ENCODE measurements around the gene KIFC3. TPM values are rescaled to one million over a fixed set of nuclear protein-coding genes. Genes with fewer than 3 reads are reported as not detected.
"Not testable (repeated sequence)": the region's sequence is repeated elsewhere in the genome, so short reads cannot be mapped to it uniquely, and the experiment has no call there.

The KIFC3 gene
- total RNA-seq, 1 experiment from 2014 or later, result 40.9 TPM

DNA sequence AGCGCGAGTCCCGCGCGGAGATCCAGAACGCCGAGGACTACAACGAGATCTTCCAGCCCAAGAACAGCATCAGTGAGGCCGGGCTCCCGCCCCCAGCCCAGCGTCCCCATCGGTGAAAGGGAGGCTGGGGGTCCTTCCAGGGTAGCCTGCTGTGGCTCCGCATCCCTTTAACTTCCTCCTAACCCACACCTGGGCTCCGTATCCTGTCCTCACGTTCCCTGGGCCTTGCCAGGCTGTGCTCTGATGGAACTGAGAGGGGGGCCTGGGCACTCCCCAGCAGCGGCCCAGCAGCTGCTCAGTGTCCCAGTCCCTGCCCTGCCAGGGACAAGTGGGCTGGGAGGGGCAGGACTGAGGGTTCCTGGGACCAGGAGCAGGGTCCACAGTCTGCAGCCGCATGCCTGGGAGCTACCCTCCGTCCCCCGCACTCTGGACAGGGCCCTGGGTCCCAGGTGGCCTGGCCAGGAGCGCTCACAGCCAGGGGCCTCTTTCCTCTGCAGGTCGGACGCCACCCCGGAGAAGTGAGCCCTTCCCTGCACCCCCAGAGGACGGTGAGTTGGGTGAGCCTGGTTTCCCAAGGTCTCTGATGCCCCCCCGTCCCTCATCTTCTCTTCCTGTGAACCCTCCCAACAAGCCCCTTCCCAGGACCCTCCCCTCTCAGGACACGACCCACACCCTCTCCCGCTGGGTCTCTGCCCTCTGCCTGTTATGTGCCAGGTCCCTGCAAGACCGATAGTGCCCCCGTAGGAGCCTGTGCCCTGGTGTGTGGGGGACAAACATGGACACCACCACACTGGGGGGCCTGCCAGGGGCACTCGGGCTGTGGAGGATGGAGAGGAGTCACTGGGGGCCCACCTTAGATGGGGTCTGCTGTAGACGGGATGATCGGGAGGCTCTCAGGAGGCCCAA is 48.6 kb downstream of the KIFC3 start:
- DNase-seq (ENCODE audit: low read depth), result no peak

DNA sequence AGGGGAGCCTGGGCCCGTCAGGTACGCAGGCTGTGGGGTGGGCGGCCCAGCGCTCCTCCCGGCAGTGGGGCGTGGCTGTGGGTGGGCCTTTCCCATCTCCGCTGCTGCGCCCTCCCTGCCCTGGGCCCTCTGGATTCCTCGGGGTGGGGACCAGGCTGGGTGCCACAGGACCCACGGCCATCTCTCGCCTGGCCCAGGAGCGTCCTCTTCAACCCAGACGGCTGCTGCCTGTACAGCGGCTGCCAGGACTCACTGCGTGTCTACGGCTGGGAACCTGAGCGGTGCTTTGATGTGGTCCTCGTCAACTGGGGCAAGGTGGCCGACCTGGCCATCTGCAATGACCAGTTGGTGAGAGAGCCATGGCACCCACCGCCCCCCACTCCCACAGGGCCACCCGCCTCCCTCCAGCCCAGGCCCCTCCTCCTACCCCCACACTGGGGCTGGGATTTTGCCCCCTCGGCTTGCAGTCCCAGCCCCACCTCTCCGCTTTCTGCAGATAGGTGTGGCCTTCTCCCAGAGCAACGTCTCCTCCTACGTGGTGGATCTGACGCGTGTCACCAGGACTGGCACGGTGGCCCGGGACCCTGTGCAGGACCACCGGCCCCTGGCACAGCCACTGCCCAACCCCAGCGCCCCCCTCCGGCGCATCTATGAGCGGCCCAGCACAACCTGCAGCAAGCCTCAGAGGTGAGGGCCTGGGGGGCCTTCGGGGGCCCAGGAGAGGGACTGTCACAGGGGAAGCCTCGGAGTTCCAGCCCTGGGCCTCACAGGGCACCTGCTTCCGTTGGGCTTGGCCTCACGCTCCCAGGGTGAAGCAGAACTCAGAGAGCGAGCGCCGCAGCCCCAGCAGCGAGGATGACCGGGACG is 49.5 kb downstream of the KIFC3 start:
- DNase-seq (ENCODE audit: low read depth), result no peak

DNA sequence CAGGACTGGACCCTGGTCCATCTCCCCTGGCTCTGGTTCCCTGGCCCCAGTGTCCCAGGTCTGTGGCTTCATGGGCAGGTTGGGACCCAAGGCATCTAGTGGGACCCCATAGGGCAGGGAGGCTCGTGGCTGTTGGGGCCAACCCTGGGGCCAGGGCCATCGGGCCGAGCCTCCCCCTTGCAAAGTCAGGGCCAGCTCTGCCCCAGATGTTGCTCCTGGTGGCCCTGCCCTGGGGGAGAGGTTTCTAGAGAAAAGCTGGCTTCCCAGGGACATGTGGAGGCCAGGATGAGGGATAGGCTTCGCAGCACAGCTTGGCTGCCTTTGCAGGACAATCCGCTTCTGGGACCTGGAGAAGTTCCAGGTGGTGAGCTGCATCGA is 50.1 kb downstream of the KIFC3 start:
- no peak for DNase-seq (ENCODE audit: low read depth)

DNA sequence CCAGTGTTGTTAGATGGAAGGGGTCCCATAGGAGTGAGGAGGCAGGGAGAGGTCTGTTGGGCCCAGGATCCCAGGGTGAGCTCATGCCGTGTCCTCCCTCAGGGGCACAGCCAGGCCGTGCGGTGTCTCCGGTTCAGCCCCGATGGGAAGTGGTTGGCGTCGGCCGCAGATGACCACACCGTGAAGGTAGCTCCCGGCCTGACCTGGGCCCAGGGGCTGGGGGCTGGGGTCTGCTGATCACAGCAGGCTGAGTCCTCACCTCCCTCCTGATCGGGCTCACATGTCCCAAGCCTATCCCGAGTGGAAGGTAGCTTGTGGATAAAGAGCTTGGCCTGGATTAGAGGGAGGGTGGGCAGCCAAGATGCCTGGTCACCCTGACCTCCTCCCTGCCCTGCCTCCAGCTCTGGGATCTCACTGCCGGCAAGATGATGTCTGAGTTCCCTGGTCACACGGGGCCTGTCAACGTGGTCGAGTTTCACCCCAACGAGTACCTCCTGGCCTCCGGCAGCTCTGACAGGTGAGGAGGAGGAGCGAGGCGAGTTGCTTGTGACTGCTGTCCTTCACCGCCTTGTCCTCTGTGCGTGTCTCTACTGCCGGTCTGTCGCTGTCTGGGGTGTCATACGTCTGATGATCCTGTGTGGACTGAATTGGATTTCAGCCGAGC is 50.6 kb downstream of the KIFC3 start:
- no peak for DNase-seq (ENCODE audit: low read depth)

DNA sequence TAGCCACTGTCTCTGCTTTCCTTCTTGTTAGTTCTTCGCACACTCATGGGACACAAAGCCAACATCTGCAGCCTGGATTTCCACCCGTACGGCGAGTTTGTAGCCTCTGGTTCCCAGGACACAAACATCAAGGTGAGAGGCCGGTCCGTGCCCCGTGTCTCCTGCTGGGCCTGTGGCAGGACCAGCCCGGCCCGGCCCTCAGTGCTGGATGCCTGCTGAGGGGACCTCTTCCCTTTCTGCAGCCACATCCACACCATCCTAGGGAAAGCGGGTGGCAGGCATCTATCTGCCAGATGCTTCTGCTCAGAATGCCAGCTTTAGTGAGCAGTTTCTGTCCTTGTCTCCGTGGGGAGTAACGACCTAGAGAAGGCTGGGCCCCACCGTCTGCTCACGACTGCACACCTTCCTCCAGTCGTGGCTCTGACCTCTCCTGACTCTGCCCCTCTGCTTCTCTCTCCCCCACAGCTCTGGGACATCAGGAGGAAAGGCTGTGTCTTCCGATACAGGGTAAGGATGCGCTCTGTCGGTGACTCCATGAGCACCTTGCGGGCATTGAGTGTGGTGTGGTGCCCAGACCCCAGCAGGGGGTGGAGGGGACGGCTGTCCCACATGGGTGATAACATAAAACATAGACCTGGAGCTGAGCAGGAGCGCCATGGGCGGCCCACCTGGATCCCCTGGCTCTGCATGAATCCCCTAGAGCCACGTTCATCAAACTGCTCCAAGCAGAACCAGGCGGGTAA is 51.3 kb downstream of the KIFC3 start:
- no peak for DNase-seq (ENCODE audit: low read depth)

DNA sequence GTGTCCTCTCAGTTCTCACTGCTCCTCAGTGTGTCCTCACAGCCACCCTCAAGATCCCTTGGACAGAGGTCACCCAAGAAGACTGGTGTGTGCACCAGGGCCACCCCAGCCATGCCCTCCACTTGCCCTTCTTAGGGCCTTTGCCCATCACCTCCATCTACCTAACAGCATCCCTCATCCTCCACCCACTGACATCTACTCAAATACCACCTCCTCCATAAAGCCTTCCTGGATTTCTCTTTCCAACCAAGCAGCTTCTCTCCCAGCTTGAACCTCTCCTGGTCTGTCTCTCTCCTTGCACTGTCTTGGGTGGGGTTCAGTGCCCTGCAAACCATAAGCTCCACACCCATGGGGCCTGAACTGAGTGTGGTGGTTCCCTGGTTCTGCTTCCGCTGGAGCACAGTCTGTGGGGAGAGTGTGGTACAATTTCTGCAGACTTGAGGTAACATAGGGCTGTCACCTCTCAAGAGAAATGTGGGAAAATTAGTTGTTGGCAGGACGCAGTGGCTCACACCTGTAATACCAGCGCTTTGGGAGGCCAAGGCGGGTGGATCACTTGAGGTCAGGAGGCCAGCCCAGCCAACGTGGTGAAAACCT is 52.3 kb downstream of the KIFC3 start:
- no peak for DNase-seq (ENCODE audit: low read depth)

DNA sequence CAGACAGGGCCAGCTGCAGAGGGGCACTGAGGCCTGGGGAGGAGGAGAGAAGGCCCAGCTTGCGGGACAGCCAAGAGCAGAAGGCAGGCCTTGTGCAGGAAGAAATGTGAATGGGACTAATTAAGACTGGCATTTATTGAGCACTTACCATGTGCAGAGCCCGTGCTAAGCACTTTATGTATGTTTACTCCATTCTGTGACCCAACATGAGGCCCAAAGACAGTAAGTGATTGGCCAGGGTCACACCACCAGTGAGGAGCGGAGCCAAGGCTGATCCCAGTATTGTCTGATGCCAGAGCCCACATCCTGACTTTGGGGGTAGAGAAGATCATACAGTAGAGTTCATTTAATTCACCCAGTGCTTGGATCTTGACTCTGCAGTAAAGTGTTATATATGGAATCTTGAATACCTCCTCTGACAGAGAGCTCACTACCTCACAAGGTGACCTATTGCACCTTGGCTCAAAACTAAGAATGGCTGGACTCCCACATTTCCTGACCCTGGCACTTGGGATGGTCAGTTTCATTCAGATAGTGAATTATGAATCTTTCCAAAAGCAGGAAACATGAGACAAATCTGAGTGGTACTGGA is 53.1 kb downstream of the KIFC3 start:
- DNase-seq (ENCODE audit: low read depth), result no peak

DNA sequence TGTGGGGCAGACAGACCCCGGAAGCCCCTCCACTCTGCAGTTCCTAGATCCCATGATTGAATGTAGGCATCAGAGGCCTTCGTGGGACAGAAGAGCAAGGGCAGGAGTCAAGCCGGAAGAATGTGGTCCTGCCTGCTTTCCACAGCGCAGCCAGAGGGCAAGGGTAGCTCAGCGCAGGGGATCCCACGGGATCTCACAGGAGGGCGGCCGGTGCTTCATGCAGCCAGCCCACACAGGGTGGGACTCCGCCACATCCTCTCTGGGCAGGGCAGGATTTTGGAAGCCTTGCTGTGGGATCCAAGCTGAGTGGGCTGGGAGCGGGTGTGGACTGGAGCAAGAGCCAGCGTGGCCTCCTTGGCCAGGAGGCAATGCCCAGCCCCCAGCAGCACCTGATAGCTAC is 53.7 kb downstream of the KIFC3 start:
- DNase-seq (ENCODE audit: low read depth), result no peak

DNA sequence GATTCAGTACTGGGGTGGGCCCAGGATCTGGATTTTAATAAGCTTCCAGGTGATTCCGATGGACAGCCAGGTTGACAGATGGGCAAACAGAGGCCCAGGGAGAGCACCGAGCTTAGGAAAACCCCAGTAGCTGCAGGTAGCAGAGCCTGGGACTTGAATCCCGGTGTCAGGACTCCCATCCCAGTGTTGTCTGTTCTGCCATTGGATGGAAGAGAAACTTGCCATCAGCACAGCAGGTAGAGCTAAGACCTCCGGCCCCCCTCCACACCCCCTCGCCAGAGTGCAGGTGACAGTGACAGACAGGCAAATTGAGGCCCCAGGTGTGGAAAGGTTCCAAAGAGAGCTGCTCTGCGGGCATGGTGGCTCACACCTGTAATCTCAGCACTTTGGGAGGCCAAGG is 54.3 kb downstream of the KIFC3 start:
- no peak for DNase-seq (ENCODE audit: low read depth)

DNA sequence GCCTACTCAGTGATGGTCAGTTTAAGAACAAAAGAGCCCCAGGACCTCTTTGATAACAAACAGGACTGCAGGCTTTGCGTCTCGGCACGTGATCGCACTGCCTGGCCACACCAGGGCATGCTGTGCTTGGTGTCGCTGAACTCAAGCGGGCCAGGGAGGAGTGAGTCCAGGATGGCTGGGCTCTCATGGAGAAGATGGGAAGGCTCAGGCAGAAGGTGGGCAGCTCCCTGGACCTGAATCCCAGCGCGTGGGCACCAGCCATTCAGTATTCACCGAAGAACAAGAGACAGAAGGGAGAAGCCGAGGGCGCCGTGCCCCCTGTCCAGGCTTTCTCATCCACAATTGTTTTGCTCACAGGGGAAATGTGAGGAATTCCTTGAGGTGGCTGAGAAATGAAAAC is 54.8 kb downstream of the KIFC3 start:
- DNase-seq (ENCODE audit: low read depth), result no peak

DNA sequence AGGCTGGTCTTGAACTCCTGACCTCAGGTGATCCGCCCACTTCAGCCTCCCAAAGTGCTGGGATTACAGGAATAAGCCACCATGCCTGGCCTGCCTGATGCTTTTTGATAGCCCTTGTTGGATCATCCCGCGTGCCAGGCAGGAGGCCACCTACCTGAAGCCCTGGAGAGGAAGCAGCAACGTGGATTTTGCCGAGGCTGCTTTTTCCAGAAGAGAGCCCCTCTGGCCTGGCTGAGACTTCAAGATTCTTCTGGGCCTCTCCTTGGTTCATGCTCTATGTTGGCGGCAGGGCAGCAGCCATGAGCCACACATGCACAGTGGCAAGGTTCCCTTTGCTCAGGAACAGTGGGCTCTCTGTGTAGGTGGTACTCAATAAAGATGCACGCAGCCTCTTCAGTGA is 55.2 kb downstream of the KIFC3 start:
- no peak for DNase-seq (ENCODE audit: low read depth)

DNA sequence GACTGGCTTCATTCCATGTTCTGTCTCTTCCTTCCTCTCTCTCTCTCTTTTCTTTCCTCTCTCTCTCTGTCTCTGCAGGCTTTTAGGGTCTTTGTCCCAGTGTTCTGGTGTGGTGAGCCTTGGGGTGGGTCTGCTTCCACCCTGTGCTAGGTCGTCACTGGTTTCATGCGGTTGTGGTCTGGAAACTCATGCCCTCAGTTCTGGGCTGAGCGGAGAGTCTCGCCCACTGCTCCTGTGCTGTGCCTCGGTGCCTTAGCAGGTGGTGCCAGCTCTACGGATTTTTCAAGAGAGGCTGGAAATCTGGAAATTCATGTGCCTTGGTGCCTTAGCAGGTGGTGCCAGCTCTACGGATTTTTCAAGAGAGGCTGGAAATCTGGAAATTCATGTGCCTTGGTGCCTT is 56.0 kb downstream of the KIFC3 start:
- DNase-seq (ENCODE audit: low read depth), result not testable (repeated sequence)

DNA sequence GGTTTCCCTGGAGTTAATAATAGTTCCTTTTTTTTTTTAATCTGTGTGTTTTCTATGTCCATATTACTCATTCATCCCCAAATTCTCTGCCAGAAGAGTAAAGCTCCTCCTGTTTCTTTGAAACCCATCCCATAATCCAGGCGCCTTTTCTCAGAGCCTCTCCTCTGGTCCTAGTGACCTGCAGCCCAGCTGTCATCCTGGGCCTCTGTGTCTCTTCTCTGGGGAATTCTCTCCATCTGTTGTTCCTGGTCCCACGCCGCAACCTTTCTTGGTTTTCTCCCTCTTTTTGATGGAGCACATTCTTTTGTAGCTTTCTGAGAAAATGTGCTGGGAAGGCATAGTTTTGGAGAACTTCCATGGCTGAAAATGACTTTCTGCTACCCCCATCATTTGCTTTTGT is 56.5 kb downstream of the KIFC3 start:
- no peak for DNase-seq (ENCODE audit: low read depth)

DNA sequence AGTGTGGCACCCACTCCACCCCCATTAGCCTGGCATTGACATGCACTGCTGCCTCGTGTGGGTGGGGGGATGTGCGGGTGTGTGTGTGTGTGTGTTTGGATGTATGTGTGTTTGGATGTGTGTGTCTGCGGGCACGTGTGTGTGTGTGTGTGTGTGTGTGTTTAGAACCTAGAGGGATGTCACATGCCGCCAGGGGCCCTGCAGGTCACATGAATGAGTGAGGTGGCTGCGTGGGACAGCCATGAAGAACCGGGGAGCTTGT is 57.7 kb downstream of the KIFC3 start:
- no peak for DNase-seq (ENCODE audit: low read depth)

DNA sequence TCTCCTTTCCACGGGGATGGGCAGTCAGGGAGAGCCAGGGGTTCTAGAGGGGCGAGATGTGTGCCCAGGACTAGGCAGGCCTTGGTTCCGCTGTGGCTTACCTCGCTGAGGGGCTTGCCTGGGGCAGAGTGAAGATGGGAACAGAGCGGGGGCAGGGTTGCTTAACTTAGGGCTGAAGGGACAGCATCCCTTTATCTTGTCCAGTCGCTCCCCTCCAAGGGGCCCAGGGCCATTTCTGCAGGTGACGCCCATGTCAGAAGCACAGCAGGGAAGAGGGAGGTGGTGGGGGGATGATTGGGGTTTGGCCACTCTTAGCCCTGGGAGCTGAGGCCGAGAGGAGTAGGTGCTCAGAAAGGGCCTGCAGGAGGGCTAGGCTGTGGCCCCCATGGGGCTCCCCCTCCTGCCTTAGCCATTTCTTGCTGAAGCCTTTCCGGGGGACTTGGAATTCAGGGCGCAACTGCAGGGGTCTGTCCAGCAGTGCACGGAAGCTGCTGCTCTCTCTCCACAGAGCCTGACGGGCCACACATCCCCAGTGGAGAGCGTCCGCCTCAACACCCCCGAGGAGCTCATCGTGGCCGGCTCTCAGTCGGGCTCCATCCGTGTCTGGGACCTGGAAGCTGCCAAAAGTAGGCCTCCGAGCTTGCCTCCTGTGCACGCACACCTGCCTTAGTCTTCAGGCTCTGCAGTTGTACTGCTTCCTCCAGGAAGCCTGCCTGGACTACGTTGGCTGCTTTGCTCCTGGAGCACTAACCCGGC is 58.2 kb downstream of the KIFC3 start:
- no peak for DNase-seq (ENCODE audit: low read depth)

DNA sequence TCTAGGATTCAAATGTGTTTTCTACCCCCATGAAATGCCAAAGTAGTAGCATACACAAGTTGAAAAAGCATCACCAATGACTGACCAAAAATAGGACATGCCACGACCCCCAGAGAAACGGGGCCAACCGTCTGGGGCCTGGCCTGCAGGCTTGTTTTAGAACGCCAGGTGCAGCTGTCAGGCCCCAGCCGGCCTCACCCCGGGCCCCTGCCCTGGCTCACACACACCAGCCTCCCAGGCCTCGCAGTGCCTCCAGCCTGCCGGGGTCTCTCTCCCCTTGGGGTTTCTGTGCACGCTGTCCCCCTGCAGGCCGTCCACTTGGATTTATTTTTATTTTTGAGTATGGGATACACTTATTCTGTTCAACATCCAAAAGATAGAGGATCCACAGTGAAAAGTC is 58.8 kb downstream of the KIFC3 start:
- DNase-seq (ENCODE audit: low read depth), result no peak

DNA sequence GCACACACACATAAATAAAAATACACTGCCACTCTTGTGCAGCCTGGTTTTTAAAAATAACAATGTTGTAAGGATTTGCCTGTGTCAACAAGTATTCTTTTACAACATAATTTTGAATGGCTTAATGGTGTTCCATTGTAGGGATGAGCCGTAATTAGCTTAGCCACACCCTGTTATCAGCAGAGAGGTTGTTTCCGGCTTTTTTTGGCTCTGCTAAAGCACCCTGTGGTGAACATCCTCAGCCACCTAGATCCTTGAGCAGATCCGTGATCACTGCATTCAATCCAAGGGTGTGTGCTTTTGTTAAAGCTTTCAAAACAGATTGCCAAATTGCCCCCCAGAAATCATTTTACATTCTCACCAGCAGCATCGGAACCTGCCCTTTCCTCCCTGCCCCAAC is 59.7 kb downstream of the KIFC3 start:
- DNase-seq (ENCODE audit: low read depth), result no peak

DNA sequence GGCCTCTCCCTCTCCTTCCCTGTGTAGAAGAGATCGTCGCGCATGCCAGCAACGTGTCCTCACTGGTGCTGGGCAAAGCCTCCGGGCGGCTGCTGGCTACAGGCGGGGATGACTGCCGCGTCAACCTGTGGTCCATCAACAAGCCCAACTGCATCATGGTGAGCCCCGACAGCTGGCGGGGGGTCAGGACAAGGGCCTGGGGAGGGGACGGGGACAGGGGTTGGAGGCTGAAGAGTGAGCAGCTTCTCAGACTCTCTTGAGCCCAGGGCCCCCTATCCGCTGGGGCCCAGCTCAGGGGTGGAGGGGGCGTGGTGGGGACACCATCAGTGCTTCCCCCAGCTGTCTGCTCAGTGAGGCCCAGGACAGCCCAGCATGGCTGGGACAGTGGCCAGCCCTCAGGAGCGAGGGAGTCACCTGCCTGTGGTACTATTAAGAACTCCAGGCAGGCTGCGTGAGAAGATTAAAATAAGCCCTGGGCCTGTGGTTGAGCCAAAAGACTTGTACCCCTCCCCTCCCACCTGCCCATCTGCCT is 60.6 kb downstream of the KIFC3 start:
- DNase-seq (ENCODE audit: low read depth), result no peak

DNA sequence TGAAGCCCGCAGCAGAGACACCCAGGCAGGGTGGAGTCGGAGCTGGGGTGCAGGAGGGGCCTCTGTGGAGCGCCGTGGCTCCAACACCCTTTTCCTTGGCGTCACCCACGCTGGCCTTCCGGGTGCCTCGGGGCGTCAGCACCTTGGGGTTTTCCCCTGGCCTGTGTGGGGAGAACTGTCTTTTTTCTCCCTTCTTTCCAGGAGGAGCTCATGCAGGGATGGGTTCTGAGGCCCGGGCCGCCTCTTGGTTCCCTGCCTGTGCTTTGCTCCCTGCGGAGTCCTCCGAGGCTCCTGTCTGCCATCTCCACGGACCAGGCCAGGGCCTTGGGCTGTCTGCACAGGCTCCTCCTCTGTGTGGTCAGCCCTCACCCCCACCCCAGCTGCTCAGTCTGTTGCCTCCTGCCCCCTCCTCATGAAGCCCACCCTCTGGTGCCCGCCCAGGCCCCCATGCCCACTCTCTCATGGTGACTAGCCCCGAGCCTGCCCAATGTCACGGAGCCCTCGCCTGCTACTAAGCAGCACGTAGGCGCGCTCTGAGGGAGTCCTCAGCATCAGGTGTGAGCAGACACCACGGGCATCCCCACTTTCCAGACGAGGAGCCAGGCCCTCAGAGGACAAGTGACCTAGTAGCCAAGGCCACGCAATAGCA is 61.7 kb downstream of the KIFC3 start:
- no peak for DNase-seq (ENCODE audit: low read depth)
